Neural cell (in vitro differentiated cells): ENCODE results near the gene PRKG1. TPM values are rescaled to one million over a fixed set of nuclear protein-coding genes. Genes with fewer than 3 reads are reported as not detected.

ENCODE experiments used
- H2AFZ ChIP-seq: fragments of 200-600, 300-800 bp; sonication (generic), shearing (Covaris generic); 2 replicates; pipeline ENCODE4 v1.6.0; 2014; ENCODE audit warnings: low read depth, mild to moderate bottlenecking, antibody characterized with exemption, low read length, moderate library complexity
- H3F3A ChIP-seq: fragments of 200-600 bp; shearing (Covaris generic); 2 replicates; pipeline ENCODE4 v1.6.1; 2016; ENCODE audit warnings: mild to moderate bottlenecking, moderate library complexity, mixed read lengths, antibody characterized with exemption, low read length; ENCODE audit not compliant: insufficient read depth, poor library complexity, severe bottlenecking
- H3K27ac ChIP-seq: fragments of 200-600, 300-800 bp; sonication (generic), shearing (Covaris generic); 2 replicates; pipeline ENCODE4 v1.5.1; 2014; ENCODE audit warnings: mild to moderate bottlenecking, low read length, moderate library complexity
- H3K27me3 ChIP-seq: fragments of 300-800, 200-600 bp; sonication (generic), shearing (Covaris generic); 2 replicates; pipeline ENCODE4 v1.6.0; 2014; ENCODE audit warnings: mild to moderate bottlenecking, low read depth, low read length, moderate library complexity; ENCODE audit not compliant: insufficient read depth
- H3K36me3 ChIP-seq: fragments of 300-800, 200-600 bp; sonication (generic), shearing (Covaris generic); 2 replicates; pipeline ENCODE4 v1.5.1; 2014; ENCODE audit warnings: mild to moderate bottlenecking, antibody characterized with exemption, low read length, moderate library complexity; ENCODE audit not compliant: insufficient read depth
- H3K4me2 ChIP-seq: fragments of 300-800, 200-600 bp; sonication (generic), shearing (Covaris generic); 2 replicates; pipeline ENCODE4 v1.6.0; 2014; ENCODE audit warnings: mild to moderate bottlenecking, low read length
- H3K4me3 ChIP-seq: fragments of 300-800, 200-600 bp; sonication (generic), shearing (Covaris generic); 2 replicates; pipeline ENCODE4 v1.5.1; 2014; ENCODE audit warnings: mild to moderate bottlenecking, low read length, moderate library complexity
- H3K79me2 ChIP-seq: fragments of 200-600 bp; shearing (Covaris generic); replicated peaks from 2 replicates; pipeline ENCODE4 v1.6.0; 2014; ENCODE audit warnings: mild to moderate bottlenecking, low read length, moderate library complexity; ENCODE audit not compliant: insufficient read depth
- H3K9ac ChIP-seq: fragments of 300-800, 200-600 bp; sonication (generic), shearing (Covaris generic); 2 replicates; pipeline ENCODE4 v1.6.1; 2016; ENCODE audit warnings: mild to moderate bottlenecking, low read length, mixed read lengths
- H3K9me2 ChIP-seq: fragments of 200-600 bp; shearing (Covaris generic); 2 replicates; pipeline ENCODE4 v1.6.1; 2016; ENCODE audit warnings: mild to moderate bottlenecking, low read length, mixed read lengths; ENCODE audit not compliant: insufficient read depth
- H3K9me3 ChIP-seq: fragments of 200-600, 300-800 bp; sonication (generic), shearing (Covaris generic); 2 replicates; pipeline ENCODE4 v1.6.1; 2016; ENCODE audit warnings: mild to moderate bottlenecking, mixed run types, low read length, moderate library complexity, mixed read lengths
- H4K20me1 ChIP-seq: fragments of 200-600 bp; shearing (Covaris generic); 2 replicates; pipeline ENCODE4 v1.6.1; 2016; ENCODE audit warnings: mild to moderate bottlenecking, mixed run types; ENCODE audit not compliant: insufficient read depth
- EP300 ChIP-seq: fragments of 450-650 bp; conservative IDR thresholded peaks from 2 replicates; pipeline ENCODE4 v1.6.1; 2014; ENCODE audit warnings: antibody characterized with exemption, mild to moderate bottlenecking, moderate library complexity; ENCODE audit not compliant: poor library complexity, severe bottlenecking
- EZH2 ChIP-seq: fragments of 200-600, 300-800 bp; shearing (Covaris generic), sonication (generic); IDR thresholded peaks from 2 replicates; pipeline ENCODE4 v1.6.1; 2014; ENCODE audit warnings: antibody characterized with exemption, low read length, borderline replicate concordance, mild to moderate bottlenecking; ENCODE audit not compliant: insufficient read depth, poor library complexity, severe bottlenecking
- MXI1 ChIP-seq: fragments of 450-650 bp; conservative IDR thresholded peaks from 2 replicates; pipeline ENCODE4 v1.6.1; 2014; ENCODE audit warnings: antibody characterized with exemption, mild to moderate bottlenecking; ENCODE audit not compliant: poor library complexity, severe bottlenecking
- POLR2AphosphoS5 ChIP-seq: IDR thresholded peaks from 2 replicates; pipeline ENCODE4 v1.6.1; 2012
- RAD21 ChIP-seq: fragments of 450-650 bp; conservative IDR thresholded peaks from 2 replicates; pipeline ENCODE4 v1.6.1; 2014; ENCODE audit warnings: antibody characterized with exemption, mild to moderate bottlenecking, moderate library complexity
- REST ChIP-seq: IDR thresholded peaks from 2 replicates; pipeline ENCODE4 v1.6.1; 2012; ENCODE audit warnings: borderline replicate concordance
- SMC3 ChIP-seq: fragments of 450-650 bp; conservative IDR thresholded peaks from 2 replicates; pipeline ENCODE4 v1.6.1; 2014; ENCODE audit warnings: antibody characterized with exemption, mild to moderate bottlenecking, moderate library complexity; ENCODE audit not compliant: poor library complexity
- TAF1 ChIP-seq: IDR thresholded peaks from 2 replicates; pipeline ENCODE4 v1.6.1; 2012; ENCODE audit warnings: low read depth
- polyA plus RNA-seq: library from polyadenylated mRNA; depleted of rRNA; stranded (reverse); fragments of >200 nt; gene quantifications from 2 replicates; pipeline ENCODE4 v1.2.3, GENCODE V29; 2014
- TF ChIP-seq, protein P1 (sequence below): fragments of 450-650 bp; IDR thresholded peaks from 2 replicates; pipeline ENCODE4 v1.5.1; 2014; ENCODE audit warnings: antibody characterized with exemption, mild to moderate bottlenecking, moderate library complexity; ENCODE audit not compliant: poor library complexity, severe bottlenecking

PRKG1 gene
- polyA plus RNA-seq, 1 donor from 2014 or later: 2.2 TPM

- no peaks in the 10 kb centered on the region for H3K79me2 ChIP-seq
- no peak overlapping the region for H3K4me2 ChIP-seq
- no peak overlapping the region for H2AFZ ChIP-seq
- no peak overlapping the region for H3K4me3 ChIP-seq
- no peak overlapping the region for H3K27ac ChIP-seq
- H3K9me2 ChIP-seq: no peaks in the 10 kb centered on the region
- H3K9ac ChIP-seq: no peak overlapping the region
- H3K9me3 ChIP-seq: no peaks in the 10 kb centered on the region
- TF ChIP-seq, protein P1, sequence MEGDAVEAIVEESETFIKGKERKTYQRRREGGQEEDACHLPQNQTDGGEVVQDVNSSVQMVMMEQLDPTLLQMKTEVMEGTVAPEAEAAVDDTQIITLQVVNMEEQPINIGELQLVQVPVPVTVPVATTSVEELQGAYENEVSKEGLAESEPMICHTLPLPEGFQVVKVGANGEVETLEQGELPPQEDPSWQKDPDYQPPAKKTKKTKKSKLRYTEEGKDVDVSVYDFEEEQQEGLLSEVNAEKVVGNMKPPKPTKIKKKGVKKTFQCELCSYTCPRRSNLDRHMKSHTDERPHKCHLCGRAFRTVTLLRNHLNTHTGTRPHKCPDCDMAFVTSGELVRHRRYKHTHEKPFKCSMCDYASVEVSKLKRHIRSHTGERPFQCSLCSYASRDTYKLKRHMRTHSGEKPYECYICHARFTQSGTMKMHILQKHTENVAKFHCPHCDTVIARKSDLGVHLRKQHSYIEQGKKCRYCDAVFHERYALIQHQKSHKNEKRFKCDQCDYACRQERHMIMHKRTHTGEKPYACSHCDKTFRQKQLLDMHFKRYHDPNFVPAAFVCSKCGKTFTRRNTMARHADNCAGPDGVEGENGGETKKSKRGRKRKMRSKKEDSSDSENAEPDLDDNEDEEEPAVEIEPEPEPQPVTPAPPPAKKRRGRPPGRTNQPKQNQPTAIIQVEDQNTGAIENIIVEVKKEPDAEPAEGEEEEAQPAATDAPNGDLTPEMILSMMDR: no peak
- no peak for TF ChIP-seq POLR2AphosphoS5
- no peak for TF ChIP-seq EP300
- no peak for TF ChIP-seq REST
- TF ChIP-seq RAD21: no peak
- TF ChIP-seq EZH2: no peak
- TF ChIP-seq MXI1: no peak
- no peak for TF ChIP-seq TAF1
- no peak for TF ChIP-seq SMC3
- H3F3A ChIP-seq: no peaks in the 10 kb centered on the region
- H4K20me1 ChIP-seq: no peaks in the 10 kb centered on the region
- H3K36me3 ChIP-seq: no peaks in the 10 kb centered on the region
- H3K27me3 ChIP-seq: no peaks in the 10 kb centered on the region
Observed at GRCh38 chr10:52216852-52217251, 1142.6 kb downstream of the PRKG1 start.

GRCh38 chr10:52217531-52217930 lies 1143.2 kb downstream of the PRKG1 start:
- H3K36me3 ChIP-seq: no peaks in the 10 kb centered on the region
- TF ChIP-seq EZH2 (no peak), MXI1 (no peak)
- TF ChIP-seq, protein P1: no peak
- no peak overlapping the region for H3K4me3 ChIP-seq
- no peak overlapping the region for H3K27ac ChIP-seq
- H3K9me2 ChIP-seq: no peaks in the 10 kb centered on the region
- no peaks in the 10 kb centered on the region for H3K79me2 ChIP-seq
- H4K20me1 ChIP-seq: no peaks in the 10 kb centered on the region
- no peak overlapping the region for H2AFZ ChIP-seq
- H3F3A ChIP-seq: no peaks in the 10 kb centered on the region
- no peaks in the 10 kb centered on the region for H3K27me3 ChIP-seq
- H3K9ac ChIP-seq: no peak overlapping the region
- H3K9me3 ChIP-seq: no peaks in the 10 kb centered on the region
- H3K4me2 ChIP-seq: no peak overlapping the region
